ENCODE data around the gene RAB11FIP3.
"Not testable (repeated sequence)": the region's sequence is repeated elsewhere in the genome, so short reads cannot be mapped to it uniquely, and the experiment has no call there.

The RAB11FIP3 gene

GRCh38 chr16:477301-478157 is 52.1 kb downstream of the RAB11FIP3 start:
- no peak overlapping the region for H3K4me3 ChIP-seq (ENCODE audit: low read depth, low read length)
- no peak for DNase-seq (ENCODE audit: low read depth)
- no peak for TF ChIP-seq CTCF (IDR thresholded peaks at IDR 0.05; ENCODE audit: low read depth, low read length, missing control alignments)

GRCh38 chr16:478287-478686 is 52.8 kb downstream of the RAB11FIP3 start:
- not testable (repeated sequence) for DNase-seq (ENCODE audit: low read depth); H3K4me3 ChIP-seq (ENCODE audit: low read depth, low read length)

GRCh38 chr16:482468-483185 is 57.2 kb downstream of the RAB11FIP3 start:
- no peak for TF ChIP-seq CTCF (IDR thresholded peaks at IDR 0.05; ENCODE audit: low read depth, low read length, missing control alignments)

GRCh38 chr16:483341-484075 is 58.1 kb downstream of the RAB11FIP3 start:
- TF ChIP-seq CTCF (IDR thresholded peaks at IDR 0.05; ENCODE audit: low read depth, low read length, missing control alignments), result no peak
- no peak for DNase-seq (ENCODE audit: low read depth)

More at GRCh38 chr16:482468-483185, 57.2 kb downstream of the RAB11FIP3 start:
- no peak overlapping the region for H3K4me3 ChIP-seq (ENCODE audit: low read depth, low read length)
- no peak for DNase-seq (ENCODE audit: low read depth)

GRCh38 chr16:489606-490005 is 64.2 kb downstream of the RAB11FIP3 start:
- no peak for TF ChIP-seq CTCF (IDR thresholded peaks at IDR 0.05; ENCODE audit: low read depth, low read length, missing control alignments)
- DNase-seq (ENCODE audit: low read depth), result no peak
- no peak overlapping the region for H3K4me3 ChIP-seq (ENCODE audit: low read depth, low read length)

More at GRCh38 chr16:483341-484075, 58.1 kb downstream of the RAB11FIP3 start:
- no peak overlapping the region for H3K4me3 ChIP-seq (ENCODE audit: low read depth, low read length)

- DNase-seq (ENCODE audit: low read depth), result no peak
- TF ChIP-seq CTCF (IDR thresholded peaks at IDR 0.05; ENCODE audit: low read depth, low read length, missing control alignments), result no peak
- H3K4me3 ChIP-seq (ENCODE audit: low read depth, low read length), result no peak overlapping the region
These were observed 65.3 kb downstream of the RAB11FIP3 start for GRCh38 chr16:490768-491167.

All from GM12864 (cell line).